H1 (cell line): ENCODE measurements around the gene PRAME. TPM values are rescaled to one million over a fixed set of nuclear protein-coding genes. Genes with fewer than 3 reads are reported as not detected.
A peak's percentile ranks its signal among the peaks of the same experiment; 100 is the strongest.

ENCODE experiments used
- CTCF ChIA-PET: fragments of 300-600 bp; sonication (Branson Sonifier 250); formaldehyde crosslinking; loops from one replicate; lab custom pipeline; 2021; ENCODE audit not compliant: partially characterized antibody; lab: Charles Lee
- POLR2A ChIA-PET: fragments of 300-600 bp; sonication (Branson Sonifier 250); formaldehyde crosslinking; loops from one replicate; lab custom pipeline; 2021; ENCODE audit warnings: inconsistent platforms; ENCODE audit not compliant: partially characterized antibody; lab: Charles Lee
- DNase-seq, 2 experiments: peaks; one replicate each; pipeline versions ENCODE4 v3.0.0 to v3.0.0-alpha.2; 2010 to 2022; ENCODE audit warnings: low spot score in 2 of 2, low read depth in 1 of 2, mixed read lengths in 1 of 2
- FAIRE-seq: peaks from 2 replicates; lab custom pipeline; 2011; peaks lifted over from hg19 to GRCh38; lab: Jason Lieb, UNC
- H2AFZ ChIP-seq: 2 replicates; pipeline ENCODE4 v1.8.1; 2012; ENCODE audit warnings: low read length, inconsistent platforms
- H2AK5ac ChIP-seq: 2 replicates; pipeline ENCODE4 v1.6.1; 2013; ENCODE audit warnings: low read depth, low read length
- H2BK120ac ChIP-seq: replicated peaks from 2 replicates; pipeline ENCODE3; 2013; ENCODE audit warnings: low read depth, low read length, inconsistent platforms
- H2BK12ac ChIP-seq: 2 replicates; pipeline ENCODE4 v1.6.1; 2013; ENCODE audit warnings: low read depth, low read length
- H2BK15ac ChIP-seq: 2 replicates; pipeline ENCODE4 v1.6.1; 2013; ENCODE audit warnings: low read length
- H2BK20ac ChIP-seq: 2 replicates; pipeline ENCODE4 v1.6.1; 2013; ENCODE audit warnings: low read length
- H2BK5ac ChIP-seq: 2 replicates; pipeline ENCODE4 v1.6.1; 2013; ENCODE audit warnings: low read depth, low read length
- H3K14ac ChIP-seq: 2 replicates; pipeline ENCODE4 v1.6.1; 2013; ENCODE audit warnings: inconsistent platforms; ENCODE audit not compliant: insufficient read length
- H3K18ac ChIP-seq: 2 replicates; pipeline ENCODE4 v1.6.1; 2013; ENCODE audit warnings: low read length; ENCODE audit errors: extremely low read depth
- H3K23ac ChIP-seq: 2 replicates; pipeline ENCODE4 v1.6.1; 2013; ENCODE audit warnings: inconsistent platforms; ENCODE audit not compliant: insufficient read length
- H3K23me2 ChIP-seq: 2 replicates; pipeline ENCODE4 v1.6.1; 2013; ENCODE audit warnings: low read depth, low read length
- H3K27ac ChIP-seq: 2 replicates; pipeline ENCODE4 v1.6.1; 2011; ENCODE audit warnings: low read depth, low read length, inconsistent platforms
- H3K27me3 ChIP-seq, 4 experiments: replicated peaks in 1 of 4; 1 replicate in 1 of 4; 2 replicates in 3 of 4; pipeline versions ENCODE4 v1.6.1 to v1.8.1; 2011 to 2013; ENCODE audit warnings: low read length in 3 of 4, mild to moderate bottlenecking in 3 of 4, inconsistent platforms in 2 of 4, mixed read lengths in 2 of 4, moderate library complexity in 1 of 4; ENCODE audit not compliant: control insufficient read depth in 3 of 4, insufficient read depth in 3 of 4; ENCODE audit errors: extremely low read depth in 1 of 4
- H3K36me3 ChIP-seq, 4 experiments: 2 replicates each; pipeline versions ENCODE4 v1.6.1 to v1.8.1; 2011 to 2013; ENCODE audit warnings: mild to moderate bottlenecking in 4 of 4, low read length in 3 of 4, moderate library complexity in 2 of 4, control low read depth in 1 of 4, inconsistent platforms in 1 of 4; ENCODE audit not compliant: insufficient read depth in 4 of 4, control insufficient read depth in 2 of 4
- H3K4ac ChIP-seq: replicated peaks from 2 replicates; pipeline ENCODE3; 2013; ENCODE audit warnings: low read length, low read depth, mixed read lengths, inconsistent platforms; ENCODE audit not compliant: insufficient read length
- H3K4me1 ChIP-seq, 4 experiments: replicated peaks in 1 of 4; 1 replicate in 1 of 4; 2 replicates in 3 of 4; pipeline versions ENCODE4 v1.6.1 to v1.8.1; 2011 to 2013; ENCODE audit warnings: low read length in 3 of 4, inconsistent platforms in 2 of 4, mixed read lengths in 1 of 4; ENCODE audit not compliant: insufficient read depth in 4 of 4, control insufficient read depth in 3 of 4
- H3K4me2 ChIP-seq, 2 experiments: 2 replicates each; pipeline versions ENCODE4 v1.6.1 to v1.8.1; 2011 to 2013; ENCODE audit warnings: low read depth in 2 of 2, low read length in 2 of 2, control low read depth in 1 of 2, inconsistent platforms in 1 of 2, mild to moderate bottlenecking in 1 of 2; ENCODE audit not compliant: insufficient read depth in 1 of 2
- H3K4me3 ChIP-seq, 4 experiments: fragments of 200-600, 300-600 bp in 1 of 4; sonication (generic), shearing (Covaris generic), sonication (Bioruptor Twin) in 1 of 4; 2 replicates each; pipeline versions ENCODE4 v1.5.1 to v1.8.1; 2011 to 2016; ENCODE audit warnings: low read length in 4 of 4, low read depth in 3 of 4, control low read depth in 2 of 4, inconsistent platforms in 2 of 4, mild to moderate bottlenecking in 2 of 4, mixed read lengths in 1 of 4, moderate library complexity in 1 of 4; ENCODE audit not compliant: insufficient read depth in 2 of 4; ENCODE audit errors: extremely low read depth in 1 of 4
- H3K56ac ChIP-seq: replicated peaks from 2 replicates; pipeline ENCODE3; 2013; ENCODE audit warnings: low read depth, mild to moderate bottlenecking, mixed read lengths, low read length, inconsistent platforms; ENCODE audit not compliant: insufficient read length
- H3K79me1 ChIP-seq: 2 replicates; pipeline ENCODE4 v1.6.1; 2013; ENCODE audit warnings: low read depth, low read length, control low read depth
- H3K79me2 ChIP-seq, 2 experiments: 2 replicates each; pipeline versions ENCODE4 v1.6.1 to v1.8.1; 2012 to 2013; ENCODE audit warnings: low read length in 2 of 2, mild to moderate bottlenecking in 2 of 2, inconsistent platforms in 1 of 2; ENCODE audit not compliant: insufficient read depth in 2 of 2, control insufficient read depth in 1 of 2
- H3K9ac ChIP-seq, 4 experiments: replicated peaks in 1 of 4; 1 replicate in 1 of 4; 2 replicates in 3 of 4; pipeline versions ENCODE4 v1.6.1 to v1.8.1; 2011 to 2013; ENCODE audit warnings: low read depth in 3 of 4, low read length in 3 of 4, control low read depth in 2 of 4, mild to moderate bottlenecking in 2 of 4, moderate library complexity in 2 of 4, inconsistent platforms in 1 of 4; ENCODE audit errors: extremely low read depth in 1 of 4
- H3K9me3 ChIP-seq, 2 experiments: 2 replicates each; pipeline versions ENCODE4 v1.6.1 to v1.8.1; 2012 to 2013; ENCODE audit warnings: mild to moderate bottlenecking in 2 of 2, moderate library complexity in 2 of 2, control low read depth in 1 of 2, inconsistent platforms in 1 of 2, low read depth in 1 of 2, low read length in 1 of 2, mixed read lengths in 1 of 2; ENCODE audit not compliant: insufficient read depth in 2 of 2
- H4K20me1 ChIP-seq, 2 experiments: replicated peaks in 1 of 2; 2 replicates each; pipeline versions ENCODE3 to v1.8.1; 2011 to 2013; ENCODE audit warnings: inconsistent platforms in 2 of 2, low read length in 2 of 2, mild to moderate bottlenecking in 1 of 2; ENCODE audit not compliant: insufficient read depth in 2 of 2, control insufficient read depth in 1 of 2
- H4K5ac ChIP-seq: 2 replicates; pipeline ENCODE4 v1.6.1; 2013; ENCODE audit warnings: low read length, low read depth, mixed read lengths, inconsistent platforms; ENCODE audit not compliant: insufficient read length
- H4K8ac ChIP-seq: 2 replicates; pipeline ENCODE4 v1.8.0; 2013; ENCODE audit warnings: mild to moderate bottlenecking, moderate library complexity, low read length, inconsistent platforms; ENCODE audit not compliant: insufficient read depth; ENCODE audit errors: extremely low read depth
- H4K91ac ChIP-seq: replicated peaks from 2 replicates; pipeline ENCODE3; 2013; ENCODE audit warnings: low read length, mixed read lengths, inconsistent platforms; ENCODE audit not compliant: insufficient read length
- CHD1 ChIP-seq: IDR thresholded peaks from 2 replicates; pipeline ENCODE4 v1.6.1; 2012; ENCODE audit warnings: low read depth, low read length, improper control_type of control experiment
- RAD21 ChIP-seq, 2 experiments: IDR thresholded peaks in 1 of 2; conservative IDR thresholded peaks in 1 of 2; 2 replicates each; pipeline ENCODE4 v1.6.1; 2011; ENCODE audit warnings: low read depth in 2 of 2, low read length in 2 of 2, improper control_type of control experiment in 1 of 2, inconsistent platforms in 1 of 2, mild to moderate bottlenecking in 1 of 2, moderate library complexity in 1 of 2
- WGBS, 2 experiments: shearing (Covaris generic) in 1 of 2; methylation state at CpG; one replicate each; pipeline versions ENCODE4 v1.1.6 to v1.1.7; 2013 to 2015; ENCODE audit warnings: low lambda C conversion rate in 2 of 2, mixed read lengths in 2 of 2, inconsistent platforms in 1 of 2, low coverage in 1 of 2, missing lambda C conversion rate in 1 of 2; ENCODE audit not compliant: insufficient replicate concordance in 2 of 2, insufficient coverage in 1 of 2, insufficient read length in 1 of 2; ENCODE audit errors: extremely low coverage in 1 of 2, missing lambda C conversion rate in 1 of 2; 5-methylcytosine and 5-hydroxymethylcytosine counted together
- polyA plus RNA-seq, 7 experiments: library from polyadenylated mRNA; depleted of rRNA in 3 of 7; stranded (reverse) in 5 of 7; unstranded in 2 of 7; fragments of >200 nt in 5 of 7; fragments of 200-250 nt in 2 of 7; gene quantifications; 1 replicate in 5 of 7; 2 replicates in 1 of 7; 4 replicates in 1 of 7; pipeline versions ENCODE4 v1.2.1 to v1.2.3, GENCODE V29; 2011 to 2013; ENCODE audit warnings: missing spikeins in 2 of 7, mixed read lengths in 2 of 7
- total RNA-seq: library from RNA; stranded (reverse); fragmentation: NEBNext Ultra II Directional; extraction: Animal tissue kit (Norgen Biotek cat#: 25700); gene quantifications from 2 replicates; pipeline ENCODE4 v1.2.1, GENCODE V29; 2021
- TF ChIP-seq, protein P1 (sequence below), 3 experiments: IDR thresholded peaks; 1 replicate in 2 of 3; 2 replicates in 1 of 3; pipeline versions ENCODE4 v1.5.1 to v1.6.1; 2011; ENCODE audit warnings: low read length in 3 of 3, mild to moderate bottlenecking in 3 of 3, inconsistent platforms in 2 of 3, low read depth in 1 of 3, moderate library complexity in 1 of 3; ENCODE audit not compliant: insufficient read depth in 1 of 3; ENCODE audit errors: control extremely low read depth in 1 of 3

Gene PRAME
- total and polyA plus RNA-seq, 2 of the 8 experiments (the other 6 are each of a cell fraction or from before 2014, with no cell fraction given), result 0.15 to 1.1 TPM

DNA sequence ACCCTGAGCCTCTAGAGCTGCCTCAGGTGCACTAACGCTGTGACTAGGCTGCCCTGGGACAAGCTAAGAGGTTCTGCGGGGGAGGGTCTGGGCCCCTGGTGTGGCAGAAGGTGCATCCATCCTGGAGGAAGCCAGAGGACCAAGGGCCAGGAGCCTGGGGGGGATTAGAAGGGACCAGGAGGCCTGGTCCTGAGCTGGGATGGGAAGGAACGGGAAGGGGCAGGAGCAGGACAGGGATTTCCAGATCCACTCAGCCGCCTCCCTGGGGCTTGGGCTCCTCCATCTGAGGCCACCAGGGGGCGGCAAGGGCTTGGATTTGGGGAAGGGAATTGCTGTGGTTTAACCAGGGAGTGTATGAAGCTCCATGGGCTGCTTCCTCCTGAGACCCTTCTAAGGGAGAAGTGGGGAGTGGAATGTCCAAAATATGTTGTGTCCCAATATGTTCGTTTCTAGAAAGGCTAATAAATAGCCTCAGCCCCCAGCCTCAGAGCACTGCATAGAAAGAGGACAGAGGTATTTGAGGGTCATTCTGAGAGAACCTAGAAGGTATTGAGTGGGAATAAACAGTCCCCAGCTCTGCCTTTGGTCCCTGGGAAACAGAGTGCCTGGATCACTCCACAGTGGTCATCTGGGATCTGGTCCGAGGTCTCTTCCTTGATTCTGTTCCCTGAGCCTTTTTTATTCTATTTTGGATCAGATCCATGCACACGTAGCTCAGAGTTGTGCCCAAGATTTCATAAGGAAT lies 17.4 kb upstream of the PRAME start:
- CTCF ChIA-PET, result interaction anchor here (0.9 to 2.1 kb wide), 7 partner anchors 10 to 383 kb away, joined by 3 to 10 read pairs (median 3); partner anchors contain the start of gene ZNF280B
- H3K14ac ChIP-seq, result no peak overlapping the region
- TF ChIP-seq, protein P1, sequence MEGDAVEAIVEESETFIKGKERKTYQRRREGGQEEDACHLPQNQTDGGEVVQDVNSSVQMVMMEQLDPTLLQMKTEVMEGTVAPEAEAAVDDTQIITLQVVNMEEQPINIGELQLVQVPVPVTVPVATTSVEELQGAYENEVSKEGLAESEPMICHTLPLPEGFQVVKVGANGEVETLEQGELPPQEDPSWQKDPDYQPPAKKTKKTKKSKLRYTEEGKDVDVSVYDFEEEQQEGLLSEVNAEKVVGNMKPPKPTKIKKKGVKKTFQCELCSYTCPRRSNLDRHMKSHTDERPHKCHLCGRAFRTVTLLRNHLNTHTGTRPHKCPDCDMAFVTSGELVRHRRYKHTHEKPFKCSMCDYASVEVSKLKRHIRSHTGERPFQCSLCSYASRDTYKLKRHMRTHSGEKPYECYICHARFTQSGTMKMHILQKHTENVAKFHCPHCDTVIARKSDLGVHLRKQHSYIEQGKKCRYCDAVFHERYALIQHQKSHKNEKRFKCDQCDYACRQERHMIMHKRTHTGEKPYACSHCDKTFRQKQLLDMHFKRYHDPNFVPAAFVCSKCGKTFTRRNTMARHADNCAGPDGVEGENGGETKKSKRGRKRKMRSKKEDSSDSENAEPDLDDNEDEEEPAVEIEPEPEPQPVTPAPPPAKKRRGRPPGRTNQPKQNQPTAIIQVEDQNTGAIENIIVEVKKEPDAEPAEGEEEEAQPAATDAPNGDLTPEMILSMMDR (IDR thresholded peaks at IDR 0.05; ENCODE audit: control extremely low read depth in 1 of 3, insufficient read depth in 1 of 3, low read depth in 1 of 3, low read length in 3 of 3), result peak; percentile 71 to 82 (median 73)
- TF ChIP-seq CHD1, result no peak
- TF ChIP-seq RAD21 (IDR thresholded peaks at IDR 0.05 in 1 of 2, conservative IDR thresholded peaks at IDR 0.05 in 1 of 2; ENCODE audit: low read depth in 2 of 2, low read length in 2 of 2), result peak; percentile 53 to 65

More for the DNA sequence above, 17.4 kb upstream of the PRAME start:
- Histone ChIP-seq H2BK20ac (no peak overlapping the region), H3K18ac (no peak overlapping the region), H3K9ac (no peak overlapping the region), H3K4me2 (no peak overlapping the region), H3K36me3 (no peaks in the 10 kb centered on the region), H3K23ac (no peak overlapping the region), H4K8ac (no peak overlapping the region), H2BK5ac (no peak overlapping the region), H3K79me1 (no peaks in the 10 kb centered on the region), H2BK120ac (no peak overlapping the region), H3K4me1 (no peaks in the 10 kb centered on the region), H3K27me3 (peaks cover 23 to 49% (median 40%) of the 10 kb centered on the region in 4 experiments), H4K20me1 (no peaks in the 10 kb centered on the region), H4K5ac (no peak overlapping the region), H3K23me2 (no peaks in the 10 kb centered on the region), H3K56ac (no peak overlapping the region), H3K4me3 (no peak overlapping the region), H2BK12ac (no peak overlapping the region), H3K9me3 (peaks cover 22 to 60% of the 10 kb centered on the region in 2 experiments), H2BK15ac (no peak overlapping the region), H3K4ac (no peak overlapping the region), H3K27ac (no peak overlapping the region), H2AFZ (no peak overlapping the region), H2AK5ac (no peak overlapping the region), H4K91ac (no peak overlapping the region), H3K79me2 (no peaks in the 10 kb centered on the region)
- POLR2A ChIA-PET, result no interaction called here
- peak in 1 of 2 experiments; percentile 86 for DNase-seq
- no peak for FAIRE-seq
- 43% methylated on average over 8 of the region's 8 CpGs; no CpG with 5 or more reads in 1 of the 2 experiments for whole genome bisulfite sequencing, 2 experiments
